ENCODE measurements around the gene ECHDC3.

The ECHDC3 gene

GRCh38 chr10:11755512-11756263 is 13.5 kb downstream of the ECHDC3 start:
- DNase-seq: no peak

- no peak for DNase-seq
These were observed 14.7 kb downstream of the ECHDC3 start for GRCh38 chr10:11756766-11757315.

GRCh38 chr10:11757454-11757820 is 15.3 kb downstream of the ECHDC3 start:
- peak; percentile 57 for DNase-seq

GRCh38 chr10:11757821-11758463 is 15.8 kb downstream of the ECHDC3 start:
- peak; percentile 17 for DNase-seq

GRCh38 chr10:11758527-11759236 is 16.5 kb downstream of the ECHDC3 start:
- no peak for DNase-seq

- no peak for DNase-seq
These were observed 17.2 kb downstream of the ECHDC3 start for GRCh38 chr10:11759347-11759746.

- DNase-seq: no peak
These were observed 18.0 kb downstream of the ECHDC3 start for GRCh38 chr10:11760151-11760550.

GRCh38 chr10:11760861-11761260 is 18.7 kb downstream of the ECHDC3 start:
- DNase-seq: no peak

- DNase-seq: no peak
These were observed 19.2 kb downstream of the ECHDC3 start for GRCh38 chr10:11761431-11761830.

- no peak for DNase-seq
These were observed 20.7 kb downstream of the ECHDC3 start for GRCh38 chr10:11762706-11763500.

- DNase-seq: no peak
These were observed 21.3 kb downstream of the ECHDC3 start for GRCh38 chr10:11763501-11763861.

- no peak for DNase-seq
These were observed 23.0 kb downstream of the ECHDC3 start for GRCh38 chr10:11765141-11765540.

- no peak for DNase-seq
These were observed 30.6 kb downstream of the ECHDC3 start for GRCh38 chr10:11772575-11773288.

- DNase-seq: no peak
These were observed 31.7 kb downstream of the ECHDC3 start for GRCh38 chr10:11773761-11774441.

GRCh38 chr10:11775412-11775811 is 33.2 kb downstream of the ECHDC3 start:
- DNase-seq: no peak

- DNase-seq: no peak
These were observed 33.9 kb downstream of the ECHDC3 start for GRCh38 chr10:11776080-11776479.

GRCh38 chr10:11781114-11781513 is 38.9 kb downstream of the ECHDC3 start:
- DNase-seq: no peak

- no peak for DNase-seq
These were observed 40.8 kb downstream of the ECHDC3 start for GRCh38 chr10:11782793-11783557.

GRCh38 chr10:11783558-11783865 is 41.3 kb downstream of the ECHDC3 start:
- DNase-seq: no peak

GRCh38 chr10:11787374-11787773 is 45.2 kb downstream of the ECHDC3 start:
- DNase-seq: no peak

- DNase-seq: no peak
These were observed 45.7 kb downstream of the ECHDC3 start for GRCh38 chr10:11787846-11788245.
